Stimulated activated naive CD4-positive, alpha-beta T cell (primary cell): ENCODE measurements around the gene AIG1.
A peak's percentile ranks its signal among the peaks of the same experiment; 100 is the strongest.
"Not testable (repeated sequence)": the region's sequence is repeated elsewhere in the genome, so short reads cannot be mapped to it uniquely, and the experiment has no call there.

ENCODE experiments used
- DNase-seq, 6 experiments: peaks; one replicate each; lab custom pipeline; 2025; lab: John Stamatoyannopoulos, UW

AIG1 gene, protein sequence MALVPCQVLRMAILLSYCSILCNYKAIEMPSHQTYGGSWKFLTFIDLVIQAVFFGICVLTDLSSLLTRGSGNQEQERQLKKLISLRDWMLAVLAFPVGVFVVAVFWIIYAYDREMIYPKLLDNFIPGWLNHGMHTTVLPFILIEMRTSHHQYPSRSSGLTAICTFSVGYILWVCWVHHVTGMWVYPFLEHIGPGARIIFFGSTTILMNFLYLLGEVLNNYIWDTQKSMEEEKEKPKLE

DNA sequence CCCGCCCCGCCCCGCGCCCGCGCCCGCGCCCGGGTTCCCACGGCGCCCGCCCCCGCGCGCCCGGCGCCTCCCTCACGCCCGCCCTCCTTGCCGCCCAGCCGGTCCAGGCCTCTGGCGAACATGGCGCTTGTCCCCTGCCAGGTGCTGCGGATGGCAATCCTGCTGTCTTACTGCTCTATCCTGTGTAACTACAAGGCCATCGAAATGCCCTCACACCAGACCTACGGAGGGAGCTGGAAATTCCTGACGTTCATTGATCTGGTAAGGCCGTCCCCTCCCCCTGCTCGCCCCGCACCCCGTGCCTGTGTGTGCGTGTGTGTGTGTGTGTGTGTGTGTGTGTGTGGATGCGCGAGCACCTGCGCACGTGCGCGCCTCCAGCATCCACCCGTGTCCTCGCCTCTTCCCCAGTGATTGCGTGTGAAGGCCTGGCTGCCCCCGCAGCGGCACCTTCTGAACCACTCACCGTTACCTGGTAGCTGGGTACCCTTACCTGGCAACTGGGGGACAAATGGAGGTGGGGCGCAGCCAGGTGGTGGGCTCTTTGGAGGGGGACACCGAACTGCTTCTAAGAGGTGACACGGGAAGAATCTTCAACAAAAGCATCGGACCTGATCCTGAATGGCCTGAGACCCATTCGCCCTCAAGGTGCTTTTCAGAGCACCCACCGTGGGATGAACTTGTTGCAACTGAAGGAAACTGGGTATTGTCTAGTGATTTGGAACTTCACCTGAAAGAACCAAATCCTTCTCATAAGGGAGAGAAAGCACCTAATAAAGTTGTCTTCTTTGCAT is at the start of gene AIG1:
Gene AIG1 (plus strand): TSS at position 84 of the 791 bp plus-strand sequence. CDS start 37 bp downstream, at position 121.
- DNase-seq = peak; percentile 49 to 81 (median 64)

DNA sequence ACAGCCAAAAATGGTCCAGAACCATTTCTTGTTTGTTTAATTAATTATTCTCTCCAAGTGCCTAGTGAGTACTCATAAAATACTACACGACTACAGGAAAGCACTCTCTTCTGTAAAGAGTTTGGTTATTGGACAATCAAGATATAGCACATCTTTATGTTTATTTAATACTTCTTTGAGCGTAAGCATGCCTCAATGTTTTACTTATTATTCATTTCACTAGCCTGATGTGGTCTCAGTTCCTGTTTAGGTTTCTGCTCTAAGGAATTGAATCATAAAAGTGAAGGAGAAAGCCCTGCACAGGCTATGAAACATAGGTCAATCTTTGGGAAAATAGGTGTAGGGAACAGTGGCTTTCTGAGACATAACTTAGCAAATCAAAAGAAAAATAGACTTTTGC is 45.9 kb upstream of the AIG1 start:
- no peak for DNase-seq

DNA sequence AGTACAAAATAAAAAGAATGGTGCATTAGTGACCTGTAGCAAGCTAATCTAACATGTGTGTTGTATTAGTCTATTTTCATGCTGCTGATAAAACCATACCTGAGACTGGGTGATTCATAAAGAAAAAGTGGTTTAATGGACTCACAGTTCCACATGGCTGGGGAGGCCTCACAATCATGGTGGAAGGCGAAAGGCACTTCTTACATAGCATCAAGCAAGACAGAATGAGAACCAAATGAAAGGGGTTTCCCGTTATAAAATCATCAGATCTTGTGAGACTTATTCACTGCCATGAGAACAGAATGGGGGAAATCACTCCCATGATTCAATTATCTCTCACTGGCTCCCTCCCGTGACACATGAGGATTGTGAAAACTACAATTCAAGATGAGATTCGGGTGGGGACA is 45.4 kb upstream of the AIG1 start:
- DNase-seq = no peak

DNA sequence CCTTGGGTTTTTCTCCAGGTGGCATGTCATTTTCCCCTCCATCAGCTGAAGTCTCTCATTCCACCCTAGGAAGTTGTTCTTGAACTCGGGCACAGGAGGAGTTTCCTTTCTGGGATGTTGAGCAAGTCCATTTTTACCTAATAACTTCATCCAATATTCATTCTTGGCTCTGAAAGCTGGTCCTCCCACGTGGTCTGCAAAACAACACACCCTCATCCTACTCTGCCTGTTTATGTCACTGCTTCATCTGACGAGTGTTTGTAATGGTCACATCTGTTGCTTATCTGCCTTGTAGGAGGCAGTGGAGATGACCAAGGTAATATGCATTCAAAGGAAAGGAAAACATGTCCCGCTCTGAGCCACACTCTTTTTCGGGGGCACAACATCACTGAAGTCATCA is 41.7 kb upstream of the AIG1 start:
- DNase-seq = no peak

DNA sequence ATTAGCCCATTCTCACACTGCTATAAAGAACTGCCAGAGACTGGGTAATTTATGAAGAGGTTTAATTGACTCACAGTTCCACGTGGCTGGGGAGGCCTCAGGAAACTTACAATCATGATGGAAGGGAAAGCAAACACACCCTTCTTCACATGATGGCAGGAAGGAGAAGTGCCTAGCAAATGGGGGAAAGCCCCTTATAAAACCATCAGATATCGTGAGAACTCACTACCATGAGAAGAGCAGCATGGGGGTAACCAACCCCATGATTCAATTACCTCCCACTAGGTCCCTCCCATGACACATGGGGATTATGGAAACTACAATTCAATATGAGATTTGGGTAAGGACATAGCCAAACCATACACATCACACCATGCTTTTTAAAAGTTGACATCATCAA is 39.8 kb upstream of the AIG1 start:
- not testable (repeated sequence) for DNase-seq

DNA sequence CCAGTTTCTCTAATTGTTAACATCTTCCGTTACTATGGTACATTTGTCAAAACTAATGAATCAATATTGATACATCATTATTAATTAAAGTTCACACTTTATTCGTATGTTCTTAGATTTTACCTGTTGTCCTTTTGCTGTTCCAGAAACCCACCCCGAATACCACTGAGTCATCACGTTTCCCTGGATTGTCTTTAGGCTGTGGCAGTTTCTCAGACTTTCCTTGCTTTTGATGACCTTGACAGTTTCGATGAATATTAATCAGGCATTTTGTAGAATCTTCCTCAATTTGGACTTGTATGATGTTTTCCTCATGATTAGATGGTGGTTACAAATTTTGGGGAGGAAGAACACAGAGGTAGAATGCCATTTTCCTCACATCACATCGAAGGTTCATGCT is 39.1 kb upstream of the AIG1 start:
- no peak for DNase-seq

DNA sequence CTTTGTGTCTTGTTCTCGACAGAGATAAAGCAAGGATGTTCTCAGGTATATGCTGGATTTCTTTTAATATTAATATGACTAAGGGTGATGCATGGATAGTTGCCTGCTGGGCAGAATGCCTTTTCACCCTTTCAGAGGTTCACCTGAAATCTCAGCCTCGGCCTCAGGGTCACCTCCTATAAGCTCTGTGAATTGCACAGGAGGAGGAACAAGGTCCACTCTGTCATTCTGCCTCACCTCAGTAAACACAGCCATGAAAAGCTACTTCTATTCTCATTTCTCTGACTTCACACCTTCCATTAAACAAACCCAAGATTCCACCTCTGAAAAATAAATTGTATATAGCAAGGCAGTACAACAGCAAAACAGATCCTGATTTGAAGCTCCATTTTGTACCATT is 38.1 kb upstream of the AIG1 start:
- DNase-seq = no peak

DNA sequence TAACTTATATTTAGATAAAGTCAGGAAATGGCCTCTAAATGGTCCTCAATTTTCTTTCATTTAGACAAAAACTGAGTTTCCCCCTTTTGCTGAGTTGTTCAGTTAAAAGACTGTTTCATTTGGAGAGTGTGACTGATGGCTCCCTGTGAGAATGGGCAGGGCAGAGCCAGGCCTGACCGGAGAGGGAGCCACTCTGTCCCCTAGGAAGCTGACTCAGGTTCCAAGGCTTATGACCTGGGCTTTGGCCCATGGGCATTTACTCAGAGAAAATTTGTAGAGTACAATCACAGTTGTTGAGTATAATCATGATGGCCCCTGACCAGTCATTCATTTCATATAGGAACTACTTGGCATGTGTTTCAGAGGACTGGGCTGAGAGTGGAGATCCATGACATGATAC is 37.0 kb upstream of the AIG1 start:
- no peak for DNase-seq

DNA sequence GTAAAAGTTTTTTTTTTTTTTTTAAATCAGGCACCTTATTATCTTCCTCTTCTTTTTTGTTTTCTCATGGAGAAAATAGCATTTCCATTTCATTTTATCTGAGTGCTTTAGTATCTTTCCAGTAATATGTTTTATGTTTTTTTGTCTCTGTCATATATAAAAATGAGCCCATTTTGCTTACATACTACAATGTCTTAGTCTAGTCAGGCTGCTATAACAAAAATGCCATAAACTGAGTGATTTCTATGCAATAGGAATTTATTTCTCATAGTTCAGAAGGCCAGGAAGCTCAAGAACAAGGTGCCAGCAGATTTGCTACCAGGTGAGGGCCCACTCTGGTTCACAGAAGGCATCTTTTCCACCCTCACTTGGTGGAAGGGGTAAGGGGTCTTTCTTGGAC is 35.7 kb upstream of the AIG1 start:
- no peak for DNase-seq

DNA sequence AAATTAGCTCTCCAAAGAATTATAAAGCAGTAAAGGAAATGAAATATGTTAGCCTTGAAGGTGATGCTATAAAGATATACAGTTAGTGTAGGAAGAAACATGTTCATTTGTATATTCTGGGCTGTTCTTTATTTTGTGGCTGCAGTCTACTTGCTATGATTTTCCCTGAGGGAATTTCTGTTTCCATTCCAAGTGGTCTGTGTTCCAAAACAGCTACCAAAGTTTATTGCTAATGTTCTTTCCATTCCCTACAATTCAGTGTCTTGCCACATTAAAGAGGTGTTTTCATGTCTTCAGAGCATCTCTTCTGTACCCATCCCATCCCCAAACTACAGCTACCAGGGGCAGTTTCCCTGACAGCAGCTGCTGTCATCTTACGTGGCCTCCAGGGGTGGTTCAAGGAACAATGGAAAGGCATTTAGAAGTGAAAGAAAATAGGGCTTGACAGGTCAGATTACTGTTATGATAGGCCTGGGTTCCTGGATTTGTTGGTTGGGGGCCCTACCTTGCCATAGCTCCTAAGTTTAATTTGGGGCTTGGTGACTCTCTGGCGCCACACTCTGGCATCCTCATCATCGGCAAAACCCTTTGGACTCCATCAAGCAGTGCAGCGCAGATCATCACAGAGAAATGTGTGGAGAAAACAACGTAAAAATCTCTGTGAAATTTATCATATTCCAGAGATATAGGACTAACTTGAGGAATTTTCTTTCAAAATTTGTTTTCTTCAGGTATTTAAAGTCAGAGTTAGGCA is 33.8 kb upstream of the AIG1 start:
- peak; percentile 9 to 41 (median 28) for DNase-seq

DNA sequence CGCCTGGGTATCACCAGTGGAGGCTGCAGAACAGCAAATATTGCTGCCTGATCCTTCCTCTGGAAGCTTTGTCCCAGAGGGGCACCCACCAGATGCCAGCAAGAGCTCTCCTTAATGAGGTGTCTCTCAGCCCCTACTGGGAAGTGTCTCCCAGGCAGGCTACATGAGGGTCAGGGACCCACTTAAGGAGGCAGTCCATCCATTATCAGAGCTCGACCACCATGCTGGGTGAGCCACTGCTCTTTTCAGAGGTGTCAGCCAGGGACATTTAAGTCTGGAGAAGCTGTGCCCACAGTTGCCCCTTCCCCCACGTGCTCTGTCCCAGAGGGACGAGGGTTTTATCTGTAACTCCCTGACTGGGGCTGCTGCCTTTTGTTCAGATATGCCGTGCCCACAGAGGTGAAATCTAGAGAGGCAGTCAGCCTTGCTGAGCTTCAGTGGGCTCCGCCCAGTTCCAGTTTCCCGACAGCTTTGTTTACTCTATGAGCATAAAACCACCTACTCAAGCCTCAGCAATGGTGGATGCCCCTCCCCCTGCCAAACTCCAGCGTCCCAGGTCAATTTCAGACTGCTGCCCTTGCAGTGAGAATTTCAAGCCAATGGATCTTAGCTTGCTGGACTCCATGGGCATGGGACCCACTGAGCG is 25.9 kb upstream of the AIG1 start:
- DNase-seq = no peak

DNA sequence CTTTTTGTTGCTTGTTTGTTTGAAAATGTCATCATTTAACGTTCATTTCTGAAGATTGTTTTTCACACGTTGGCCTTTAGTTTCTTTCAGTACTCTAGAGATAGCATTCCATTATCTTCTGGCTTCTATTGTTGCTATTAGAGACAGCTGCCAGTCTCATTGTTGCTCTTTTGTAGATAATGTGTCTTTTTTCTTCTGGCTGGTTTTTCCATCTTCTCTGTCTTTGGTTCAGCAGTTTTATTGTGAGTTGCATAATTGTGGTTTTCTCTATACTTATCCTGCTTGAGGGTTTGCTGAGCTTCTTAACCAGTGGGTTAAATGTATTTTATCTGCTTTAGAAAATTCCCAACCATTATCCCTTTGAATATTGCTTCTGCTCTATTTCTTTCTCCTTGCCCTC is 23.2 kb upstream of the AIG1 start:
- no peak for DNase-seq

DNA sequence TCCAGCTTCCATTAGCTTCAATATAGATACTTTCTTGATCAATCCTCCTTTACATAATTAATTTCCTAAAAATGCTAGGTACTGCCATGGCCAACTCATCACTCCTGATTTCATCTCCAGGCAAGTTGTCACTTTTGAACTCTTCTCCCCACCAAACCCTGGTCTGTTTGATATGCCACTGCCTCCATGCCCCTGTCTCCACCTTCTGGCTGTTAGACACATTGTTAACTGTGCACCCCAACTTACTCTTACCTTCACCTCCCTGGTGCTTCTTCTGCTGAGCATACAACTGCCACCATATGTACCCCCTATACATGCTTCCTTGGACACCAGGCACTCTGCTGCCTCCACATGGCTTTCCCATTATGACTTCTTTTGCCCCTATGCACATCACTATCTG is 21.9 kb upstream of the AIG1 start:
- peak in 1 of 6 experiments; percentile 6 for DNase-seq

DNA sequence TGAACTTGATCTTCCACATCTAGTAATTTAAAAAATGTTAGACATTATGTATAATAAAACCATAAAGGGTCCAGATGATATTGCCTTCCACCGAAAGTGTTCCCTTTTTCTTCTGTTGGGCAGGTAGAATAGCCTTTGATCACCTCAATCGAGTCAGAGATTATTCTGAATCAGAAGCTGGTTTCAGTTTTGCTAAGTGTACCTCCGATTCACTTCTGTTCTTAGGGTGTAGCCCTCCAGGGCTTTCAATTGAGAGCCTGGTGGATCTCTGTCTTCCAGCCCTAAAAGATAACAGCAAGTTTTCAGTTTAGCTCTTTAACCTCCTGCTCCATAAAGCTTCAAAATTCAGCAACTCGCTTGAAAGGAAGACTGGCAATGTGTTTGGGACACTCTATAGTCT is 21.1 kb upstream of the AIG1 start:
- DNase-seq = no peak

DNA sequence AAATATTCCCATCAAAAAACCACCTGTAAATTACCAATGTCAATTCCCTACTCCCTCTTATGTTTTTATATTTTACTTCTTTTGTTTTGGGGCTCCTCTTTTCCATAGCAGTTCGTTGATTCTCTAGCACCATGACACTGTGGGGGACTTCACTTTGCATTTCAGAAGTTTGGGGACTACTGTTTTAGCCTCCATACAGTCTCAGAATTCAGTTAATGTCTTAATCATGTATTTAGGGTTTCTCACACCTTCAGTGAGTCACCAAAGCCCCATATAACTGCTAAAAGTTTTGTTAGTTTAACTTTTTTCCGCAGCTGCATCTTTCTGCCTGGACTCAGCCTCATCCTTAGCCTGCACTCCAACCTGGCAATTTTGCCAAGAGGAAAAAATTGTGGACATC is 20.7 kb upstream of the AIG1 start:
- DNase-seq = no peak

DNA sequence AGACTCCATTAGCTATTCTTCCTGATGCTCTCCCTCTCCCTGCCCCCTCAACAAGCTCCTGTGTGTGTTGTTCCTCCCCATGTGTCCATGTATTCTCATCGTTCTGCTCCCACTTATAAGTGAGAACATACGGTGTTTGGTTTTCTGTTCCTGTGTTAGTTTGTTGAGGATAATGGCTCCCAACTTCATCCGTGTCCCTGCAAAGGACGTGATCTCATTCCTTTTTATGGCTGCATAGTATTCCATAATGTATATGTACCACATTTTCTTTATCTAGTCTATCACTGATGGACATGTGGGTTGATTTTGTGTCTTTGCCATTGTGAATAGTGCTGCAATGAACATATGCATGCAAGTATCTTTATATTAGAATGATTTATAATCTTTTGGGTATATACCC is 16.3 kb upstream of the AIG1 start:
- DNase-seq = not testable (repeated sequence)

DNA sequence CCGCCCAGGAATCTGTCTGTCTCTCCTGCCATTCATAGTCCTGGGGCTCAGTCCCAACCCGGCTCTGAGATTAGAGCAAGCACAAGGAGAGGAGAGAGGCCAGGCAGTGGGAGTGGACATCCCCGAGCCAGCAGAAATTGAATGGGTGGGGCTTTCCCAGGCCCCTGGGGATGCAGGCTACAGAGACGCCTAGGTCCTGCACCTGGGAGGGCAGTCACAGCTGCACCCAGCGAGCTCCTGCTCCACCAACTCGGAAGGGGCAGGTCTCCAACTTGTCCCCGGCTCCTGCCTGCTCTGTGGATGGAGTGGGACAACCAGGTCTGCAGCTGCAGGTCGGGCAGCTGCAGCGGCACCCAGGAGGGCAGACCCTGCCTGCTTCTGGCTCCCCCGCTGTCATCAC is 11.1 kb upstream of the AIG1 start:
- no peak for DNase-seq

DNA sequence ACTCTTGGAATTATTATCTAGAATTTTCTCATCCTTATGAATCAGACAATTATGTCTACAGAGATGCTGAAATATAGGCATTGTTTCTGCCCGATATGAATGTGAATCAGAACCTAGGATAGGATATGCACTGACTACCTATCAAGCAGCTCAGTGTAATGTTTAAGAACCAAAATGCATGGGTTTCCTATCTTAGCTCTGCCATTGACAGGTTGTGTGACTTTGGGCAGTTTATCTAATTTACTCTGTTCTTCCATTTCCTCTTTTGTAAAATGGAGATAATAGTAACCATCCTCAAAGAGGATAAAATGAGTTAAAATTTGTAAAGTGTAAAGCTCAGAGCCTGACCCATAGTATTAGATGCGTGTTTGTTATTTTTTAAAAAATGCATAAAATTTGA is 10.2 kb upstream of the AIG1 start:
- no peak for DNase-seq

DNA sequence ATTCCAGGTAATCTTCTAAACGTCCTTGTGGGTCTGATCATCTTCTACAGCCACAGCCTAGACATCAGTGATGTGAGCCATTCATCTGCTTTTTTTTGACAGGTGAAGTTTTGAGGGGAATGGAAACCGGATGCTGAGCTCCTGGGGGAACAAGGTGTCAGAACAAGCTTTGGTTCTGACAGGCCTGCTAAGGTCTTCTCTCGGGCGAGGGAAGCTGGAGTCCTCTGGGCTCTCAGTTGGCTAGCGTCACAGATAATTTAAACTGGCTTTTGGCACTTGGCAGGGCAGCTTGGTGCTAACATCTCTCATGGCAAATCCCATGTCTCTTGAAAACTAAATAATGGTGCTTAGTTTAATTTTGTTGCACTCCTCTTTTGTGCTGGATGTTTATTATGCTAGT is 8.4 kb upstream of the AIG1 start:
- DNase-seq = no peak

DNA sequence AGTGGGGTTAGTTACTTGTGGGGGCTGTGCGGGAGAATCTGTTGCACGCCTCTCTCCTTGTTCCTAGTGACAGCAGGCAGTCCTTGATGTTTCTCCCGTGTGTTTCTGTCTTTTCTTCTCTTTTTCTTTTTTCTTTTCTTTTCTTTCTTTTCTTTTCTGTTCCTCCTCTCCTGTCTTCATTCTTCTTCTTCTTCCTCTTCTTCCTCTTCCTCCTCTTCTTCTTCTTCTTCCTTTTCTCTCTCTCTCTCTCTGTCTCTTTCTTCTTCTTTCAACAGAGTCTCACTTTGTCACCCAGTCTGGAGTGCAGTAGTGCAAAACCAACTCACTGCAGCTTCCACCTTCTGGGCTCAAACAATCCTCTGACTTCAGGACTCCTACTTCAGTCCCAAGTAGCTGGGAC is 6.8 kb upstream of the AIG1 start:
- no peak for DNase-seq

DNA sequence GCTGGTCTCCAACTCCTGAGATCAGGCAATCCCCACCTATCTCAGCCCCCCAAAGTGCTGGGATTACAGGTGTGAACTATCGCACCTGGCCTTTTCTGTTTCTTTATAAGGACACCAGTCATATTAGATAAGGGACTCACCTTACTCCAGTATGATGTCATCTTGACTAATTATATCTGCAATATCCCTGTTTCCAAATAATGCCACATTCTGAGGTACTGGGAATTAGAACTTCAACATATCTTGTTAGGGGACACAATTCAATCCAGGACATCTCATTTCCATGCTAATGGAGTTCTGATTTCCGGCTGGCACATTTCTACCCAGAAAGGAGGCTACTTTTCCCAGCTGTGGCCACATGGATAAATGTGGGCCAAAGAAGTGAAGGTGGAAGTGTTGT is 6.4 kb upstream of the AIG1 start:
- DNase-seq = no peak

DNA sequence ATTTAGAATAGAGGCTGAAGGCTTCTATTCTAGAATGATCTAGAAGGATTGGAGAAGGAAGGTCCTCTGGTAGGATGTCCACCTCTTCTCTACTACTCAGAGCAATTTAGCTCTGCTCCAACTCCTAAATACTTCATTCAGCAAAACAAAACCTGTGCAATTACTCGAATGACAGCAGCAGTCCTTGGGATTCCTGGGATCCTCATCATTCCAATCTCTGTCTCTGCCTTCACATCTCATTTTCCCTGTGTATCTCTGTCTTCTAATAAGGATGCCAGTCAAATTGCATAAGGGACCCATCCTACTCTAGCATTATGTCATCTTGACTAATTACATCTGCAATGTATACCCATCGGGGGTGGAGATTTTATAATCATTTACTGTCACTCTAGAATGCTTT is 5.5 kb upstream of the AIG1 start:
- DNase-seq = no peak

DNA sequence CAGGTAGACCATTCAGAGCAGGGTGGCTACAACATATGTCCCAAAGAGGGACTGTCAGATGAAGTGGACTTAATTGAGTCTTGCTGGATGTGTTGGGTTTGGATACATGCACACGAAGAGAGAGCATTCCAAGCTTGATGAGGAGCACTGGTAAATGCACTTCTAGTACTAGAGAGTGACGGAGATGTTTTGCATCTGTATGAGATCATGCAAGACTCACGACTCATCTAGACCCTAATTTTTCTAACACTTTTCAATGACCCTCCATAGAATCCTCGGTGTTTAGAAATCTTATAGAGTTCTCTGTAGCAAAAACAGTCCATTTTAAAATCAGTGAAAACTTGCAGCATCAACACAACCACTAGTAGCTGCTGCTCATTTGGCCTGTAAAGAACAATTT is 4.8 kb upstream of the AIG1 start:
- DNase-seq = no peak
